SK-N-SH (cell line): ENCODE results near the gene SBF2. TPM values are rescaled to one million over a fixed set of nuclear protein-coding genes. Genes with fewer than 3 reads are reported as not detected.

Source experiments
- CTCF ChIA-PET: fragments of 300-600, 350-600 bp; formaldehyde crosslinking; extraction: SDS; loops from one replicate; lab custom pipeline; 2021; lab: Yijun Ruan, JAX
- POLR2A ChIA-PET: fragments of 350-600 bp; sonication (Branson Sonifier 250); formaldehyde crosslinking; extraction: SDS; loops from one replicate; lab custom pipeline; 2020; ENCODE audit warnings: antibody characterized with exemption, inconsistent platforms; lab: Yijun Ruan, JAX
- DNase-seq: peaks from one replicate; pipeline ENCODE4 v3.0.0; 2012
- H2AFZ ChIP-seq: fragments of 200-600 bp; sonication (generic); 2 replicates; pipeline ENCODE4 v1.8.1; 2016; ENCODE audit warnings: antibody characterized with exemption, mild to moderate bottlenecking, low read depth
- H3F3A ChIP-seq: fragments of 200-600 bp; sonication (generic); replicated peaks from 2 replicates; pipeline ENCODE3; 2016; ENCODE audit warnings: antibody characterized with exemption, mild to moderate bottlenecking; ENCODE audit not compliant: insufficient read depth
- H3K27ac ChIP-seq, 2 experiments: fragments of 200-500 bp in 1 of 2; fragments of 200-600 bp in 1 of 2; sonication (Bioruptor generic) in 1 of 2; sonication (generic), shearing (Covaris generic) in 1 of 2; 2 replicates each; pipeline versions ENCODE4 v1.5.1 to v1.6.1; 2014 to 2016; ENCODE audit warnings: low read depth in 2 of 2, inconsistent platforms in 1 of 2, low read length in 1 of 2, mild to moderate bottlenecking in 1 of 2, mixed read lengths in 1 of 2
- H3K27me3 ChIP-seq: fragments of 200-600 bp; sonication (generic), shearing (Covaris generic); 2 replicates; pipeline ENCODE4 v1.6.1; 2016; ENCODE audit warnings: mixed run types; ENCODE audit not compliant: insufficient read depth
- H3K36me3 ChIP-seq, 2 experiments: fragments of 200-500 bp in 1 of 2; fragments of 200-600 bp in 1 of 2; sonication (Bioruptor generic) in 1 of 2; sonication (generic) in 1 of 2; replicated peaks in 1 of 2; 2 replicates each; pipeline versions ENCODE3 to v1.5.1; 2014 to 2016; ENCODE audit warnings: low read length in 1 of 2, mild to moderate bottlenecking in 1 of 2; ENCODE audit not compliant: insufficient read depth in 2 of 2, control insufficient read depth in 1 of 2
- H3K4me1 ChIP-seq, 2 experiments: fragments of 200-500 bp in 1 of 2; fragments of 200-600 bp in 1 of 2; sonication (Bioruptor generic) in 1 of 2; sonication (generic), shearing (Covaris generic) in 1 of 2; 2 replicates each; pipeline versions ENCODE4 v1.5.1 to v1.6.1; 2014 to 2016; ENCODE audit warnings: low read depth in 1 of 2, low read length in 1 of 2, mixed run types in 1 of 2; ENCODE audit not compliant: insufficient read depth in 2 of 2, control insufficient read depth in 1 of 2
- H3K4me2 ChIP-seq: fragments of 200-600 bp; sonication (generic), shearing (Covaris generic); 2 replicates; pipeline ENCODE4 v1.6.1; 2017; ENCODE audit warnings: mixed run types
- H3K4me3 ChIP-seq, 2 experiments: fragments of 200-500 bp in 1 of 2; fragments of 200-600 bp in 1 of 2; sonication (Bioruptor generic) in 1 of 2; sonication (generic), shearing (Covaris generic) in 1 of 2; 2 replicates each; pipeline versions ENCODE4 v1.5.1 to v1.8.1; 2014 to 2016; ENCODE audit warnings: low read depth in 2 of 2, inconsistent platforms in 1 of 2, low read length in 1 of 2, mild to moderate bottlenecking in 1 of 2, mixed read lengths in 1 of 2, moderate library complexity in 1 of 2
- H3K79me2 ChIP-seq: fragments of 200-600 bp; sonication (generic); 2 replicates; pipeline ENCODE4 v1.8.1; 2017; ENCODE audit warnings: mild to moderate bottlenecking; ENCODE audit not compliant: insufficient read depth
- H3K9ac ChIP-seq: fragments of 200-600 bp; sonication (generic); 2 replicates; pipeline ENCODE4 v1.6.1; 2017; ENCODE audit warnings: mixed run types
- H3K9me2 ChIP-seq: fragments of 200-600 bp; sonication (generic); 2 replicates; pipeline ENCODE4 v1.6.1; 2017; ENCODE audit warnings: mixed run types
- H3K9me3 ChIP-seq: fragments of 200-600 bp; sonication (generic); 2 replicates; pipeline ENCODE4 v1.6.1; 2017; ENCODE audit warnings: mixed run types, mild to moderate bottlenecking, moderate library complexity
- H4K20me1 ChIP-seq: fragments of 200-600 bp; sonication (generic); 2 replicates; pipeline ENCODE4 v1.6.1; 2017; ENCODE audit warnings: mild to moderate bottlenecking, mixed run types; ENCODE audit not compliant: insufficient read depth
- CHD2 ChIP-seq: fragments of 150-350 bp; IDR thresholded peaks from 2 replicates; pipeline ENCODE4 v1.6.1; 2018; ENCODE audit warnings: low read length; ENCODE audit not compliant: partially characterized antibody
- EP300 ChIP-seq, 2 experiments: IDR thresholded peaks; 2 replicates each; pipeline versions ENCODE4 v1.4.0 to v1.6.1; 2012; ENCODE audit warnings: borderline replicate concordance in 1 of 2, low read depth in 1 of 2, low read length in 1 of 2
- EZH2phosphoT487 ChIP-seq: fragments of 200-600 bp; sonication (generic); IDR thresholded peaks from 2 replicates; pipeline ENCODE4 v1.6.1; 2017; ENCODE audit warnings: low read depth, mixed run types, mild to moderate bottlenecking, antibody characterized with exemption, moderate library complexity, borderline replicate concordance
- FOXM1 ChIP-seq: IDR thresholded peaks from 2 replicates; pipeline ENCODE4 v1.4.0; 2012; ENCODE audit warnings: low read depth, mild to moderate bottlenecking
- GATA2 ChIP-seq: sonication (generic); formaldehyde crosslinking; IDR thresholded peaks from 2 replicates; pipeline ENCODE4 v1.5.0; 2020; ENCODE audit warnings: mild to moderate bottlenecking, missing genetic modification reagents
- JUND ChIP-seq: IDR thresholded peaks from 2 replicates; pipeline ENCODE4 v1.4.0; 2012
- MEF2A ChIP-seq: IDR thresholded peaks from 2 replicates; pipeline ENCODE4 v1.4.0; 2012; ENCODE audit warnings: low read depth, borderline replicate concordance
- NFIC ChIP-seq: IDR thresholded peaks from 2 replicates; pipeline ENCODE4 v1.4.0; 2012; ENCODE audit warnings: borderline replicate concordance
- NRF1 ChIP-seq: IDR thresholded peaks from 2 replicates; pipeline ENCODE4 v1.6.1; 2012; ENCODE audit warnings: low read depth, mild to moderate bottlenecking, low read length
- RAD21 ChIP-seq: IDR thresholded peaks from 2 replicates; pipeline ENCODE4 v1.6.1; 2012; ENCODE audit warnings: mild to moderate bottlenecking, low read length
- RCOR1 ChIP-seq: fragments of 150-350 bp; IDR thresholded peaks from 2 replicates; pipeline ENCODE4 v1.6.1; 2017; ENCODE audit warnings: antibody characterized with exemption, low read length
- RFX5 ChIP-seq: IDR thresholded peaks from 2 replicates; pipeline ENCODE4 v1.6.1; 2012; ENCODE audit warnings: mild to moderate bottlenecking, improper control_type of control experiment, low read length
- RXRA ChIP-seq: IDR thresholded peaks from 2 replicates; pipeline ENCODE4 v1.4.0; 2012; ENCODE audit warnings: low read depth, mild to moderate bottlenecking, borderline replicate concordance
- TEAD4 ChIP-seq: IDR thresholded peaks from 2 replicates; pipeline ENCODE4 v1.4.0; 2012; ENCODE audit warnings: mild to moderate bottlenecking, borderline replicate concordance; ENCODE audit not compliant: insufficient read depth
- WGBS: methylation state at CpG from one replicate; pipeline ENCODE4 v1.1.6; 2017; ENCODE audit warnings: low lambda C conversion rate; 5-methylcytosine and 5-hydroxymethylcytosine counted together
- polyA plus RNA-seq, 3 experiments: library from polyadenylated mRNA; depleted of rRNA; stranded (reverse); fragments of >200 nt; gene quantifications; 2 replicates each; pipeline ENCODE4 v1.2.3, GENCODE V29; 2012
- TF ChIP-seq, protein P1 (sequence below): IDR thresholded peaks from 2 replicates; pipeline ENCODE4 v1.4.0; 2012; ENCODE audit warnings: low read depth, borderline replicate concordance
- TF ChIP-seq, protein P2 (sequence below): IDR thresholded peaks from 2 replicates; pipeline ENCODE4 v1.4.0; 2012; ENCODE audit warnings: low read depth, borderline replicate concordance
- TF ChIP-seq, protein P3 (sequence below): IDR thresholded peaks from 2 replicates; pipeline ENCODE4 v1.4.0; 2012; ENCODE audit warnings: low read depth
- TF ChIP-seq, protein P4 (sequence below): IDR thresholded peaks from 2 replicates; pipeline ENCODE4; 2012
- TF ChIP-seq, protein P5 (sequence below): fragments of 200-600 bp; sonication (generic); IDR thresholded peaks from 2 replicates; pipeline ENCODE4 v1.6.1; 2017; ENCODE audit warnings: antibody characterized with exemption, mild to moderate bottlenecking, moderate library complexity
- TF ChIP-seq, protein P6 (sequence below): fragments of 150-350 bp; IDR thresholded peaks from 2 replicates; pipeline ENCODE4 v1.6.1; 2017; ENCODE audit warnings: antibody characterized with exemption, low read length, low read depth, borderline replicate concordance

Gene SBF2
- polyA plus RNA-seq, 1 of the 3 experiments (the other 2 are of a cell fraction) = 23.0 TPM

DNA sequence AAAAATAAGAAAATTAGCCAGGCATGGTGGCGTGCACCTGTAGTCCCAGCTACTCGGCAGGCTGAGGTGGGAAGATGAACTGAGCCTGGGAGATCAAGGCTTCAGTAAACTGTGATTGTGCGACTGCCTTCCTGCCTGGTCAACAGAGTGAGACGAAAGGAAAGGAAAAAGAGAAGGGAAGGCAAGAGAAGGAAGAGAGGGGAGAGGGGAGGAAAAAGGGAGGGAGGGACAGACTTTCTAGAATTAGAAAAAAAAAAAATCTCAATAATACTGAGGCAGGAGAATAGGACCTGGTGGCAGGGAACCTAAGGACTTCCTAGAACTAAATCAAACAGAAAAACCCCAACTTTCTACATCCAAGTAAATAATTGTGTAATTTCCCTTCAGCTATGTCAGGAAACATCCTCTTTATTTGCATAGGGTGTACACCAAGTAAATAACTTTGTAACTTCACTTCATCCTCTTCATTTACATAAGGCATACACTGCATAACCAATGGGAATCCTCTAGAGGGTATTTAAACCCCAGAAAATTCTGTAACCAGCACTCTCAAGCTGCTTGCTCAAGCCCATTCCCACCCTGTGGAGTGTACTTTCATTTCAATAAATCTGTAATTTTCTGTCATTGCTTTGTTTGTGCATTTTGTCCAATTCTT, 8.7 kb downstream of the SBF2 start (continued):
- TF ChIP-seq RAD21 (no peak), MEF2A (no peak), NRF1 (no peak)
- TF ChIP-seq, protein P1, sequence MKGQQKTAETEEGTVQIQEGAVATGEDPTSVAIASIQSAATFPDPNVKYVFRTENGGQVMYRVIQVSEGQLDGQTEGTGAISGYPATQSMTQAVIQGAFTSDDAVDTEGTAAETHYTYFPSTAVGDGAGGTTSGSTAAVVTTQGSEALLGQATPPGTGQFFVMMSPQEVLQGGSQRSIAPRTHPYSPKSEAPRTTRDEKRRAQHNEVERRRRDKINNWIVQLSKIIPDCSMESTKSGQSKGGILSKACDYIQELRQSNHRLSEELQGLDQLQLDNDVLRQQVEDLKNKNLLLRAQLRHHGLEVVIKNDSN = no peak

DNA sequence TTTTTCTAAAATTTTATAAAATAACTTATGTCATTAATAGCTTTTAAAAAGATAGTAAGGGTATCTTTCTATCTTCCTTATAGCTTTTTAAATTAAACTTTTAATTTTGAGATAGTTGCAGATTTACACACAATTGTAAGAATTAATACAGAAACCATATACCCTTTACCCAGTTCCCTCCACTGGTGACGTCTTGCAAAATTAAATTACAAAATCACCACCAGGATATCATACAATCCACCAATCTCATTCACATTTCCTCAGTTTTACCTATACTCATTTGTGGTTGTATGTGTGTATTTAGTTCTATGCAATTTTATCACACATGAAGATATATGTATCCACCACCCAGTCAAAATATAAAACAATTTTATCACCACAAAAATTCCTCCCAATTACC, 10.0 kb downstream of the SBF2 start:
- TF ChIP-seq, protein P1 = no peak
- TF ChIP-seq RAD21 = no peak
- no peak for TF ChIP-seq EZH2phosphoT487
- TF ChIP-seq CHD2 = no peak
- TF ChIP-seq JUND = no peak
- TF ChIP-seq EP300 (IDR thresholded peaks at IDR 0.05; ENCODE audit: borderline replicate concordance in 1 of 2, low read depth in 1 of 2, low read length in 1 of 2) = no peak
- TF ChIP-seq FOXM1 = no peak
- TF ChIP-seq GATA2 (CRISPR knock-in tag) = no peak
- TF ChIP-seq, protein P2, sequence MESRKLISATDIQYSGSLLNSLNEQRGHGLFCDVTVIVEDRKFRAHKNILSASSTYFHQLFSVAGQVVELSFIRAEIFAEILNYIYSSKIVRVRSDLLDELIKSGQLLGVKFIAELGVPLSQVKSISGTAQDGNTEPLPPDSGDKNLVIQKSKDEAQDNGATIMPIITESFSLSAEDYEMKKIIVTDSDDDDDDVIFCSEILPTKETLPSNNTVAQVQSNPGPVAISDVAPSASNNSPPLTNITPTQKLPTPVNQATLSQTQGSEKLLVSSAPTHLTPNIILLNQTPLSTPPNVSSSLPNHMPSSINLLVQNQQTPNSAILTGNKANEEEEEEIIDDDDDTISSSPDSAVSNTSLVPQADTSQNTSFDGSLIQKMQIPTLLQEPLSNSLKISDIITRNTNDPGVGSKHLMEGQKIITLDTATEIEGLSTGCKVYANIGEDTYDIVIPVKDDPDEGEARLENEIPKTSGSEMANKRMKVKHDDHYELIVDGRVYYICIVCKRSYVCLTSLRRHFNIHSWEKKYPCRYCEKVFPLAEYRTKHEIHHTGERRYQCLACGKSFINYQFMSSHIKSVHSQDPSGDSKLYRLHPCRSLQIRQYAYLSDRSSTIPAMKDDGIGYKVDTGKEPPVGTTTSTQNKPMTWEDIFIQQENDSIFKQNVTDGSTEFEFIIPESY = no peak
- TF ChIP-seq, protein P3, sequence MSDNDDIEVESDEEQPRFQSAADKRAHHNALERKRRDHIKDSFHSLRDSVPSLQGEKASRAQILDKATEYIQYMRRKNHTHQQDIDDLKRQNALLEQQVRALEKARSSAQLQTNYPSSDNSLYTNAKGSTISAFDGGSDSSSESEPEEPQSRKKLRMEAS = no peak
- TF ChIP-seq, protein P4, sequence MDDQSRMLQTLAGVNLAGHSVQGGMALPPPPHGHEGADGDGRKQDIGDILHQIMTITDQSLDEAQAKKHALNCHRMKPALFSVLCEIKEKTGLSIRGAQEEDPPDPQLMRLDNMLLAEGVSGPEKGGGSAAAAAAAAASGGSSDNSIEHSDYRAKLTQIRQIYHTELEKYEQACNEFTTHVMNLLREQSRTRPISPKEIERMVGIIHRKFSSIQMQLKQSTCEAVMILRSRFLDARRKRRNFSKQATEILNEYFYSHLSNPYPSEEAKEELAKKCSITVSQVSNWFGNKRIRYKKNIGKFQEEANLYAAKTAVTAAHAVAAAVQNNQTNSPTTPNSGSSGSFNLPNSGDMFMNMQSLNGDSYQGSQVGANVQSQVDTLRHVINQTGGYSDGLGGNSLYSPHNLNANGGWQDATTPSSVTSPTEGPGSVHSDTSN = no peak
- TF ChIP-seq, protein P5, sequence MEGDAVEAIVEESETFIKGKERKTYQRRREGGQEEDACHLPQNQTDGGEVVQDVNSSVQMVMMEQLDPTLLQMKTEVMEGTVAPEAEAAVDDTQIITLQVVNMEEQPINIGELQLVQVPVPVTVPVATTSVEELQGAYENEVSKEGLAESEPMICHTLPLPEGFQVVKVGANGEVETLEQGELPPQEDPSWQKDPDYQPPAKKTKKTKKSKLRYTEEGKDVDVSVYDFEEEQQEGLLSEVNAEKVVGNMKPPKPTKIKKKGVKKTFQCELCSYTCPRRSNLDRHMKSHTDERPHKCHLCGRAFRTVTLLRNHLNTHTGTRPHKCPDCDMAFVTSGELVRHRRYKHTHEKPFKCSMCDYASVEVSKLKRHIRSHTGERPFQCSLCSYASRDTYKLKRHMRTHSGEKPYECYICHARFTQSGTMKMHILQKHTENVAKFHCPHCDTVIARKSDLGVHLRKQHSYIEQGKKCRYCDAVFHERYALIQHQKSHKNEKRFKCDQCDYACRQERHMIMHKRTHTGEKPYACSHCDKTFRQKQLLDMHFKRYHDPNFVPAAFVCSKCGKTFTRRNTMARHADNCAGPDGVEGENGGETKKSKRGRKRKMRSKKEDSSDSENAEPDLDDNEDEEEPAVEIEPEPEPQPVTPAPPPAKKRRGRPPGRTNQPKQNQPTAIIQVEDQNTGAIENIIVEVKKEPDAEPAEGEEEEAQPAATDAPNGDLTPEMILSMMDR = no peak
- TF ChIP-seq, protein P6, sequence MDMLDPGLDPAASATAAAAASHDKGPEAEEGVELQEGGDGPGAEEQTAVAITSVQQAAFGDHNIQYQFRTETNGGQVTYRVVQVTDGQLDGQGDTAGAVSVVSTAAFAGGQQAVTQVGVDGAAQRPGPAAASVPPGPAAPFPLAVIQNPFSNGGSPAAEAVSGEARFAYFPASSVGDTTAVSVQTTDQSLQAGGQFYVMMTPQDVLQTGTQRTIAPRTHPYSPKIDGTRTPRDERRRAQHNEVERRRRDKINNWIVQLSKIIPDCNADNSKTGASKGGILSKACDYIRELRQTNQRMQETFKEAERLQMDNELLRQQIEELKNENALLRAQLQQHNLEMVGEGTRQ = no peak
- no peak for TF ChIP-seq RCOR1
- no peak for TF ChIP-seq RXRA
- TF ChIP-seq NFIC = no peak
- TF ChIP-seq TEAD4 = no peak
- no peak for TF ChIP-seq RFX5
- Histone ChIP-seq H3F3A (peaks cover 5% of the 10 kb centered on the region), H3K27ac (no peak overlapping the region), H3K4me2 (no peak overlapping the region), H3K36me3 (peaks cover 0 to 4% of the 10 kb centered on the region in 2 experiments), H3K9me3 (no peaks in the 10 kb centered on the region), H3K9me2 (no peaks in the 10 kb centered on the region), H3K79me2 (peaks cover 95% of the 10 kb centered on the region), H3K27me3 (no peaks in the 10 kb centered on the region), H3K4me1 (no peaks in the 10 kb centered on the region; a peak in 1 of 4 replicates), H3K9ac (no peak overlapping the region), H3K4me3 (no peak overlapping the region), H4K20me1 (peaks cover 51% of the 10 kb centered on the region), H2AFZ (no peak overlapping the region)
- WGBS = 88% methylated on average over 1 of the region's 1 CpG
- ChIA-PET POLR2A (no interaction called here), CTCF (interaction anchor here (0.8 to 1.3 kb wide), 2 partner anchors 45 to 76 kb away, joined by 3 read pairs; no protein-coding TSS in a partner anchor)
- no peak for DNase-seq
